ENCODE measurements around the gene PTCRA. TPM values are rescaled to one million over a fixed set of nuclear protein-coding genes. Genes with fewer than 3 reads are reported as not detected.

The PTCRA gene
- total RNA-seq, 2 experiments from 2014 or later: not detected

- DNase-seq (no peak), ATAC-seq (no peak)
- Mint-ChIP-seq H3K4me3 (no peak overlapping the region), H3K27me3 (peaks cover 11% of the 10 kb centered on the region), H3K4me1 (peaks cover 5% of the 10 kb centered on the region), H3K9me3 (ENCODE audit: low read depth) (no peaks in the 10 kb centered on the region), H3K36me3 (no peaks in the 10 kb centered on the region), H3K27ac (no peak overlapping the region)
- CTCF ChIA-PET: interaction anchor here (1.5 to 5.0 kb wide), 2 partner anchors 10 to 15 kb away, joined by 3 to 22 read pairs; no protein-coding TSS in a partner anchor
These were observed 435 bp downstream of the PTCRA start for GRCh38 chr6:42916288-42916687.

- DNase-seq (no peak), ATAC-seq (no peak)
- Mint-ChIP-seq H3K36me3 (no peaks in the 10 kb centered on the region), H3K4me3 (no peak overlapping the region), H3K27ac (no peak overlapping the region), H3K27me3 (no peaks in the 10 kb centered on the region), H3K4me1 (no peaks in the 10 kb centered on the region), H3K9me3 (ENCODE audit: low read depth) (no peaks in the 10 kb centered on the region)
- CTCF ChIA-PET: no interaction called here
These were observed 5.9 kb downstream of the PTCRA start for GRCh38 chr6:42921801-42922200.

GRCh38 chr6:42923666-42924065, 7.8 kb downstream of the PTCRA start:
- no peaks in the 10 kb centered on the region for H3K36me3 Mint-ChIP-seq
- peaks cover 5% of the 10 kb centered on the region for H3K4me1 Mint-ChIP-seq
- ATAC-seq: no peak
- H3K9me3 Mint-ChIP-seq (ENCODE audit: low read depth): no peaks in the 10 kb centered on the region
- H3K27me3 Mint-ChIP-seq: no peaks in the 10 kb centered on the region
- no peak overlapping the region for H3K4me3 Mint-ChIP-seq
- CTCF ChIA-PET: no interaction called here
- H3K27ac Mint-ChIP-seq: no peak overlapping the region
- no peak for DNase-seq

DNA sequence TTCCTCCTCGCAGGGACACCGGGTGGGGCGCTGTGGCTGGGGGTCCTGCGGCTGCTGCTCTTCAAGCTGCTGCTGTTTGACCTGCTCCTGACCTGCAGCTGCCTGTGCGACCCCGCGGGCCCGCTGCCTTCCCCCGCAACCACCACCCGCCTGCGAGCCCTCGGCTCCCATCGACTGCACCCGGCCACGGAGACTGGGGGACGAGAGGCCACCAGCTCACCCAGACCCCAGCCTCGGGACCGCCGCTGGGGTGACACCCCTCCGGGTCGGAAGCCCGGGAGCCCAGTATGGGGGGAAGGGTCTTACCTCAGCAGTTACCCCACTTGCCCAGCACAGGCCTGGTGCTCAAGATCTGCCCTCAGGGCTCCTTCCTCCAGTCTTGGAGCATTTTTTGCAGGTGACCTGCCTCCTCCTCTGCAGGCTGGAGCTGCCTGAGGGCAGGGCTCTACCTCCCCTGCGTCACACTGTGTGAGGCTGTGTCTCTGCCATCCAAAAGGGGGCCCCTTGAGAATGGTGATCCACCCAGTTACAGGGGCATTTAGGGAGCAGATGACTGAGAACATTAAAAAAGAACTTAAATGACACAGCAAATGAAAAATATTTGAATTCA, 9.5 kb downstream of the PTCRA start:
- no peak overlapping the region for H3K27ac Mint-ChIP-seq
- peaks cover 3% of the 10 kb centered on the region for H3K36me3 Mint-ChIP-seq
- H3K27me3 Mint-ChIP-seq: no peaks in the 10 kb centered on the region
- no peaks in the 10 kb centered on the region for H3K9me3 Mint-ChIP-seq (ENCODE audit: low read depth)
- CTCF ChIA-PET: interaction anchor here (0.7 kb wide), 1 partner anchor 134 kb away, joined by 3 read pairs; the partner anchor contains the start of genes KLC4 and MRPL2
- H3K4me3 Mint-ChIP-seq: no peak overlapping the region
- H3K4me1 Mint-ChIP-seq: peaks cover 9% of the 10 kb centered on the region
- DNase-seq (no peak), ATAC-seq (no peak)

DNA sequence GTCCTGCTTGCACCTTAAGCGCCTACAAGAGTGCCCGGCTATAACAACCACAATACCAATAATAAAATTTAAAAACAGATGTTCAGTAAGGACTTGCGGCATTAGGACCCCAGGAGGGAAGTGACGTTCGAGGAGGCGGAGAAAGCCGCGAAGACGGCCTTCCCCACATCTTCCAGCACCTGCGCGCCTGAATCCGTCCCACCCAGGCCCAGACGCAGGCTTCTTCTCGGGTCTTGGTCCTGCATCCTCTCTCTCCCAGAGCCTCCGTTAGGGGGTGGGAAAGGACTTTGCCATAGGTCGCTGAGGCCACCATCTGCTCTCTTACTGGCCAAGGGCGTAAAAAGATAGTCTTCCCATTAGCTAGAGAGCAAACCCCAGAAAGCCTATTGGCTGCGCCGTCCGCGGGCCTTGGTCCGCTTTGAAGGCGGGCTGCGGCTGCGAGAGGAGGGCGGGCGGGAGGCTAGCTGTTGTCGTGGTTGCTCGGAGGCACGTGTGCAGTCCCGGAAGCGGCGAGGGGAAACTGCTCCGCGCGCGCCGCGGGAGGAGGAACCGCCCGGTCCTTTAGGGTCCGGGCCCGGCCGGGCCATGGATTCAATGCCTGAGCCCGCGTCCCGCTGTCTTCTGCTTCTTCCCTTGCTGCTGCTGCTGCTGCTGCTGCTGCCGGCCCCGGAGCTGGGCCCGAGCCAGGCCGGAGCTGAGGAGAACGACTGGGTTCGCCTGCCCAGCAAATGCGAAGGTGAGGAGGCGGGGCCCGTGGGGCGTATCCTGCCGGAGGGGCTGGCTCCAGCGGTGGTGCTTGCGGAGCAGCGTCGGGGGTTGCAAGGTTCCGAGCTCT, 13.3 kb downstream of the PTCRA start, which contains the start of gene CNPY3:
TSS of gene CNPY3 (plus strand) at position 495 of the 835 bp plus-strand sequence. CDS start at position 586, 91 bp downstream.
- ATAC-seq: peak; percentile 86
- CTCF ChIA-PET: interaction anchor here (0.6 to 3.7 kb wide), 19 partner anchors 11 to 1008 kb away, joined by 3 to 22 read pairs (median 3); partner anchors contain the start of genes BYSL, CRIP3, CUL7 and DNPH1

DNA sequence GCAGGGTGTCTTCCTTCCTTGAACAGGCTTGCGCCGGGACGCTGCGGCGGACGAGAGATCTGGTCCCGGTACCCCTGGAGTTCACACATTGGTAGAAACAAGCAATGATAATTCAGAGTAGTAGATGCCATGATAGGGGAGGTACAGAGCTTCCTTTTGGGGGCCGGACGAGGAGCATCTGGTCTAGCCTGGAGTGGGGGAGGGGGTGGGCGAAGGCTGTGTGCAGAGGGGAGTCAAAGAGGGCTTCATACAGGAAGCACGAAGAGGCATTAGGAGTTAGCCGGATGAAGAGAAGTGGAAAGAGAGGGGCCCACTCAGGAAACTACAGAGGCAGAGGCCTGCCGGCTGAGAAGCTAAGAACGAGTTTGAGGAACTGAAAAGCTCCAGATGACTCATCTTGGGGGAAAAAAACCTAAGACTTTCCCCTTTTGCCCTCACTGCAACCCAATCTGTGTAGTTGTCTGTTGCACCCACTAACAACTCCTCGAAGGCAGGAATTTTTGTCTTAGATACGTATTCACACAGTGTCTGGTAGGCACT, 14.0 kb downstream of the PTCRA start:
- Mint-ChIP-seq H3K9me3 (ENCODE audit: low read depth) (no peaks in the 10 kb centered on the region), H3K36me3 (peaks cover 20% of the 10 kb centered on the region), H3K27ac (peak overlapping the region; percentile 92), H3K4me1 (peaks cover 43% of the 10 kb centered on the region), H3K27me3 (no peaks in the 10 kb centered on the region), H3K4me3 (peak overlapping the region; percentile 93)
- ATAC-seq (peak; percentile 35), DNase-seq (peak; percentile 83)
- CTCF ChIA-PET: interaction anchor here (0.7 to 3.7 kb wide), 16 partner anchors 12 to 1009 kb away, joined by 3 to 22 read pairs (median 4); partner anchors contain the start of genes BYSL, CUL7, DNPH1 and KLHDC3

More for the DNA sequence above, 13.3 kb downstream of the PTCRA start, which contains the start of gene CNPY3:
- DNase-seq: peak; percentile 99
- peaks cover 38% of the 10 kb centered on the region for H3K4me1 Mint-ChIP-seq
- peak within 1 kb of the TSS; percentile 92 for H3K27ac Mint-ChIP-seq
- peak within 1 kb of the TSS; percentile 93 for H3K4me3 Mint-ChIP-seq
- no peaks in the 10 kb centered on the region for H3K9me3 Mint-ChIP-seq (ENCODE audit: low read depth)
- peaks cover 16% of the 10 kb centered on the region for H3K36me3 Mint-ChIP-seq
- H3K27me3 Mint-ChIP-seq: no peaks in the 10 kb centered on the region

GRCh38 chr6:42932412-42932811, 16.6 kb downstream of the PTCRA start:
- DNase-seq (no peak), ATAC-seq (no peak)
- Mint-ChIP-seq H3K9me3 (ENCODE audit: low read depth) (no peaks in the 10 kb centered on the region), H3K4me1 (peaks cover 47% of the 10 kb centered on the region), H3K36me3 (peaks cover 35% of the 10 kb centered on the region), H3K27me3 (no peaks in the 10 kb centered on the region), H3K4me3 (peak overlapping the region; percentile 1), H3K27ac (peak overlapping the region; percentile 10)
- CTCF ChIA-PET: no interaction called here

GRCh38 chr6:42933205-42933604, 17.4 kb downstream of the PTCRA start:
- no peak overlapping the region for H3K27ac Mint-ChIP-seq

GRCh38 chr6:42935322-42935721, 19.5 kb downstream of the PTCRA start:
- CTCF ChIA-PET: interaction anchor here (0.8 kb wide), 1 partner anchor 27 kb away, joined by 3 read pairs; no protein-coding TSS in a partner anchor
- ATAC-seq: no peak
- DNase-seq: no peak
- Mint-ChIP-seq H3K4me1 (peaks cover 39% of the 10 kb centered on the region), H3K27me3 (no peaks in the 10 kb centered on the region), H3K27ac (no peak overlapping the region), H3K36me3 (peaks cover 36% of the 10 kb centered on the region), H3K4me3 (no peak overlapping the region), H3K9me3 (ENCODE audit: low read depth) (no peaks in the 10 kb centered on the region)

More at GRCh38 chr6:42933205-42933604, 17.4 kb downstream of the PTCRA start:
- Mint-ChIP-seq H3K9me3 (ENCODE audit: low read depth) (no peaks in the 10 kb centered on the region), H3K27me3 (no peaks in the 10 kb centered on the region), H3K4me1 (peaks cover 47% of the 10 kb centered on the region), H3K36me3 (peaks cover 36% of the 10 kb centered on the region), H3K4me3 (no peak overlapping the region)
- DNase-seq (no peak), ATAC-seq (no peak)
- CTCF ChIA-PET: no interaction called here

- Mint-ChIP-seq H3K36me3 (peaks cover 40% of the 10 kb centered on the region), H3K9me3 (ENCODE audit: low read depth) (no peaks in the 10 kb centered on the region), H3K4me3 (no peak overlapping the region), H3K4me1 (peaks cover 28% of the 10 kb centered on the region), H3K27ac (no peak overlapping the region), H3K27me3 (no peaks in the 10 kb centered on the region)
- CTCF ChIA-PET: no interaction called here
- no peak for DNase-seq
- ATAC-seq: no peak
These were observed 20.5 kb downstream of the PTCRA start for GRCh38 chr6:42936398-42936797.

GRCh38 chr6:42937548-42938427, 21.9 kb downstream of the PTCRA start:
- ATAC-seq: no peak
- H3K4me3 Mint-ChIP-seq: no peak overlapping the region
- CTCF ChIA-PET: interaction anchor here (1.0 kb wide), 1 partner anchor 23 kb away, joined by 3 read pairs; no protein-coding TSS in a partner anchor
- no peak for DNase-seq
- no peak overlapping the region for H3K27ac Mint-ChIP-seq
- H3K4me1 Mint-ChIP-seq: peaks cover 16% of the 10 kb centered on the region
- H3K9me3 Mint-ChIP-seq (ENCODE audit: low read depth): no peaks in the 10 kb centered on the region
- no peaks in the 10 kb centered on the region for H3K27me3 Mint-ChIP-seq
- H3K36me3 Mint-ChIP-seq: peaks cover 34% of the 10 kb centered on the region

DNA sequence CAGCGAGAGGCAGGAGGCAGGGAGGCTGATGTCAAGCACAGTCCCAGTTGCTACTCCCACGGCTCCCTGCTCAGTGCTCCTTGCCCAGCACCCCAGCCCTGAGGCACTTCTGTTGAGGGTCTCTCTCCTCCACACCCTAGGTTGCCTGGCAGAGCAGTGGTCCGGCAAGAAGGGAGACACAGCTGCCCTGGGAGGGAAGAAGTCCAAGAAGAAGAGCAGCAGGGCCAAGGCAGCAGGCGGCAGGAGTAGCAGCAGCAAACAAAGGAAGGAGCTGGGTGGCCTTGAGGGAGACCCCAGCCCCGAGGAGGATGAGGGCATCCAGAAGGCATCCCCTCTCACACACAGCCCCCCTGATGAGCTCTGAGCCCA, 22.6 kb downstream of the PTCRA start:
- DNase-seq (no peak), ATAC-seq (no peak)
- Mint-ChIP-seq H3K4me1 (peaks cover 10% of the 10 kb centered on the region), H3K9me3 (ENCODE audit: low read depth) (no peaks in the 10 kb centered on the region), H3K27ac (no peak overlapping the region), H3K4me3 (no peak overlapping the region), H3K36me3 (peaks cover 31% of the 10 kb centered on the region), H3K27me3 (no peaks in the 10 kb centered on the region)
- CTCF ChIA-PET: interaction anchor here (1.0 kb wide), 1 partner anchor 23 kb away, joined by 3 read pairs; no protein-coding TSS in a partner anchor
